CD4-positive, alpha-beta T cell treated with Interleukin-1 beta for 1 hour (primary cell): ENCODE data around the gene TDP2.

Experiments used
- DNase-seq, 2 donors: peaks; one replicate each; pipeline ENCODE4 v3.0.0-alpha.2; 2020 to 2022

Gene TDP2

GRCh38 chr6:24666641-24667377 lies at the start of gene TDP2, which contains the start of gene ACOT13:
Gene TDP2, minus strand, starts transcription at chr6:24666899. Its CDS starts 37 bp downstream, at chr6:24666862.
Gene ACOT13, plus strand, starts transcription at chr6:24667077. Its CDS starts 187 bp downstream, at chr6:24667264.
- DNase-seq: peak; percentile 97 to 98

GRCh38 chr6:24710519-24711303 lies 44.0 kb upstream of the TDP2 start:
- DNase-seq: no peak

GRCh38 chr6:24709014-24709711 lies 42.5 kb upstream of the TDP2 start:
- no peak for DNase-seq

GRCh38 chr6:24708612-24709011 lies 41.9 kb upstream of the TDP2 start:
- no peak for DNase-seq

GRCh38 chr6:24704468-24704867 lies 37.8 kb upstream of the TDP2 start:
- DNase-seq: no peak

- DNase-seq: no peak
Observed at GRCh38 chr6:24702720-24703282, 36.1 kb upstream of the TDP2 start.

- DNase-seq: no peak
Observed at GRCh38 chr6:24699521-24700359, 33.0 kb upstream of the TDP2 start.

GRCh38 chr6:24696097-24696496 lies 29.4 kb upstream of the TDP2 start:
- no peak for DNase-seq

- peak; percentile 34 to 69 for DNase-seq
Observed at GRCh38 chr6:24695635-24696034, 28.9 kb upstream of the TDP2 start.

- no peak for DNase-seq
Observed at GRCh38 chr6:24694198-24694597, 27.5 kb upstream of the TDP2 start.

GRCh38 chr6:24692848-24693592 lies 26.3 kb upstream of the TDP2 start:
- no peak for DNase-seq

- DNase-seq: no peak
Observed at GRCh38 chr6:24692415-24692814, 25.7 kb upstream of the TDP2 start.

- DNase-seq: no peak
Observed at GRCh38 chr6:24692003-24692402, 25.3 kb upstream of the TDP2 start.

- DNase-seq: no peak
Observed at GRCh38 chr6:24691550-24691949, 24.9 kb upstream of the TDP2 start.

GRCh38 chr6:24690593-24690992 lies 23.9 kb upstream of the TDP2 start:
- DNase-seq: no peak

- no peak for DNase-seq
Observed at GRCh38 chr6:24689964-24690363, 23.3 kb upstream of the TDP2 start.

- DNase-seq: no peak
Observed at GRCh38 chr6:24686946-24687345, 20.2 kb upstream of the TDP2 start.

GRCh38 chr6:24686408-24686807 lies 19.7 kb upstream of the TDP2 start:
- DNase-seq: no peak

GRCh38 chr6:24683297-24684296 lies 16.9 kb upstream of the TDP2 start:
- DNase-seq: no peak

GRCh38 chr6:24680582-24680981 lies 13.9 kb upstream of the TDP2 start:
- no peak for DNase-seq
